Activated CD4-positive, alpha-beta T cell treated with anti-CD3 and anti-CD28 coated beads, Interleukin-2, amount 50 U/mL, for 48 hours (primary cell): Measurements from ENCODE around the gene UTY.
A peak's percentile ranks its signal among the peaks of the same experiment; 100 is the strongest.

Experiments
- DNase-seq, 2 experiments: peaks; one replicate each; pipeline ENCODE4 v3.0.0-alpha.2; 2020

The UTY gene

DNA sequence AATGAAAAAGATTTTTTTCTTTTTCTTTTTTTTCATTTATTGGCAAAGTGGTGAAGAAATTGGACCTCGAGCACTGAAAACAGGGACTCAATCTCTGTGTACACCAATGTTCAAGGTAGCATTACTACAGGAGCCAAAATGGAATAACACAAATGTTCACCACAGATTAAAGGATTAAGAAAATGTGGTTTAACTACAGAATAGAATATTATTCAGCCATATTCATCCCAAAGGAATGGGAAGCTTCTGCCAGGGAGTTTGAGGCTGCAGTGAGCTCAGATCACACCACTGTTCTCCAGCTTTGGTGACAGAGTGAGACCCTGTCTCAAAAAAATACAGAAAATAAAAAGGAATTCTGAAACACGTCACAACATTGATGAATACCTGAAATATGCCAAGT, 81.0 kb downstream of the UTY start:
- no peak for DNase-seq

DNA sequence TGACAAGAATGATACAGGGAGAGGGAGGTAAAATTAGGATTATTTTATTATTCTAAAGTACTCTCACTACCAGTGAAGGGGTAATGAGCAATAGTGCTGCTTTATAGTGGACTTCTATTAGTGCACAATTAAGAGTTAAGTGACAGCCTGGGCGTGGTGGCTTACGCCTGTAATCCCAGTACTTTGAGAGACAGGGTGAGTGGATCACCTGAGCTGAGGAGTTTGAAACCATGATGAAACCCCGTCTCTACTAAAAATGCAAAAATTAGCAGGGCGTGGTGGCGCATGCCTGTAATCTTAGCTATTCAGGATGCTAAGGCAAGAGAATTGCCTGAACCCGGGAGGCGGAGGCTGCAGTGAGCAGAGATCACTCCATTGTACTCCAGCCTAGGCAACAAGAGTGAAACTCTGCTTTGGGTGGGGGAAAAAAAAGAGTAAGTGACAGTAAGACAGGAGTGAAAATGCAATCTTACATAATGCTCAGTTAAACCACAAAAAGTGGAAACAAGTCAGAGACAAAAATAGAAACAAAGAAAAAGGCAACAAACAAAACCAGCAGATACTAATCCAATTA, 98.6 kb downstream of the UTY start:
- DNase-seq = no peak

DNA sequence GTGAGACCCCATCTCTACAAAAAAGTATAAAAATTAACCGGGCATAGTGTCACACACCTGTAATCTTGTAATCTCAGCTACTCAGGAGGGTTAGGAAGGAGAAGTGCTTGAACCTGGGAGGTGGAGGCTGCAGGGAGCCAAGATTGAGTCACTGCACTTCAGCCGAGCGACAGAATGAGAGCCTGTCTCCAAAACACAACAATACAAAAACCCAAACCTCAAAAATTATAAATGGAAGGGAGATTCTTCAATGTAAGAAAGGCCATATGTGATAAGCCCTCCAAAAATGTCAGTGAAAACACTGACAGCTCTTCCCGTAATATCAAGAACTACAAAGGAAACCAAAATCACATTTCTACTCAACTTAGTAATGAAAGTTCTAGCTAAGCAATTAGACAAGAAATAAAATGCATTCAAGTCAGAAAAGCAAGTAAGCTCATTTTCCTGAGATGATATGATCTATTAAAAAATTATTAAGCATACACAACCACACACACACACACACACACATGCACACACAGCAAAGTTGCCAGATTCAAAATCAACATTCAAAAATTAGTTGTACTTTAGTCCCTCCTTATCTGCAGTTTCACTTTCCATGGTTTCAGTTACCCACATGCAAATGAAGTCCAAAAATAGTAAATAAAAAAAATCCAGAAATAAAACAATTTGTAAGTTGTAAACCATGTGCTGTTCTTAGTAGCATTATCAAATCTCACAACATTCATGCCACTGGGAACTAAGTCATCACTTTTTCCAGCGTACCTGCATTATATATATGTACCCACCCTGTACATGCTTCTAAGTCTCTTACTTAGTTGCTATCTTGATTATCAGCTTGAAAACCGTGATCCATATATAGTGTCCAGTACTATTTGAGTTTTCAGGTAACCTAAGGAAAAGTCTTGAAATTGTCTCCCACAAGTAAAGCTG, 108.7 kb downstream of the UTY start:
- DNase-seq = peak; percentile 11 to 12

DNA sequence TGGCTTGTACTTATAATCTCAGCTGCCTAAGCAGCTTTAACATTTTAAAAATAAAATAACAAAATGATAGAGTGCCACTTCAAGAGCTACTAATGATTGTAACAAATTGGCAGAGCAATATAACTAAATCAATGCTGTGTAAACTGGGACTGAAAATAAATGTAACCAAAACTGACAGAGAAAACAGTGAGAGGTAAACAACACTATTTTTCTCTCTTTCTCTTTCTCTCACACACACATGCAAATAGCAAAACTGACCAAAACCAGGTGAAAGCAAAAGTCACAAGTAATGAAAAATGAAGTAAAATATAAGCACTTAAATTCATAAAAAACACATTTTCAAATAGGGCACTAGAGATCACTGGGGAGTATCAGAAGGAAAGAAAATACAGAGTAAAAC, 109.6 kb downstream of the UTY start:
- no peak for DNase-seq

DNA sequence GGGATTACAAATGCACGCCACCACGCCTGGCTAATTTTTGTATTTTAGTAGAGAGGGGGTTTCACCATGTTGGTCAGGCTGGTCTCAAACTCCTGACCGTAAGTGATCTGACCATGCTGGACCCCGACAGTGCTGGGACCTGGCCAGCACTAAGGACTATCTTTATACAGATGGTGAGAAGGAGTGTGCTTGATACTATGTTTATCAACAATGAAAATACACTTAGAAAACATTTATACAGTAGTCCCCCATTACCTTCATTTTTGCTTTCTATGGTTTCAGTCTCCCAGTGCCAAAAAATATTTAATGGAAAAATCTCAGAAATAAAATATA, 111.4 kb downstream of the UTY start:
- DNase-seq = no peak

DNA sequence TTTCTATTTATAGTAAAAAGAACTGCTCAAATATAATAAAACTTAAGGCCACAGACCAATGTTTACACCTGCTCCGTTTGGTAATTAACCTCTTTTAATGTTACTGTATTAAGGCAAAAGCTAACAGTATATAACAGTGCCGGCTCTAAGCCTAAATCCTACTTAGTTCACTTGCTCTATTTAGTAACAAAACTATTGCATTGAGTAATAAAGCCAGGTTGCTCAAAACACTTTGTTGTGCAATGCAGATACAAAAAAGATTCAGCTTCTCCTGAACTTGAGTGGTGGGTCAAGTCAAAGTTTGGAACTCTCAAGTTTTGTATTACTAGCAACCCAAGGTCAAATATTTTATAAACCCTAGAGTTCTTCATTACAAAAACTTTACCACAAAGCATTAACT, 116.2 kb downstream of the UTY start:
- no peak for DNase-seq

DNA sequence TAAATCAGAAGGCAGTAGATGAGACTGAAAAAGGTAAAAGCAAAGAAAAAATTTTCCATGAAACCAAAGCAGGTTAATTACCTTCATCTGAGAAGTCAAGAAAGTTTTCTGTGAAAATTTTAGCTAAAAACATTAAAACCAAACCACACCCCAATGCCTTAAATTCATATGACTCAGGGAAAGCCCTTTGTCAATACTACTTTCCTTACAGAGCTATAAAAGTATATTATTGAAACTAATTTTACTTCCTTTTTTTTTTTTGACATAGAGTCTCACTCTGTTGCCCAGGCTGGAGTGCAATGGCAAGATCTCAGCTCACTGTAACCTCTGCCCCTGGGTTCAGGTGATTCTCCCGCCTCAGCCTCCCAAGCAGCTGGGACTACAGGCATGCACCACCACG, 117.2 kb downstream of the UTY start:
- DNase-seq = no peak

DNA sequence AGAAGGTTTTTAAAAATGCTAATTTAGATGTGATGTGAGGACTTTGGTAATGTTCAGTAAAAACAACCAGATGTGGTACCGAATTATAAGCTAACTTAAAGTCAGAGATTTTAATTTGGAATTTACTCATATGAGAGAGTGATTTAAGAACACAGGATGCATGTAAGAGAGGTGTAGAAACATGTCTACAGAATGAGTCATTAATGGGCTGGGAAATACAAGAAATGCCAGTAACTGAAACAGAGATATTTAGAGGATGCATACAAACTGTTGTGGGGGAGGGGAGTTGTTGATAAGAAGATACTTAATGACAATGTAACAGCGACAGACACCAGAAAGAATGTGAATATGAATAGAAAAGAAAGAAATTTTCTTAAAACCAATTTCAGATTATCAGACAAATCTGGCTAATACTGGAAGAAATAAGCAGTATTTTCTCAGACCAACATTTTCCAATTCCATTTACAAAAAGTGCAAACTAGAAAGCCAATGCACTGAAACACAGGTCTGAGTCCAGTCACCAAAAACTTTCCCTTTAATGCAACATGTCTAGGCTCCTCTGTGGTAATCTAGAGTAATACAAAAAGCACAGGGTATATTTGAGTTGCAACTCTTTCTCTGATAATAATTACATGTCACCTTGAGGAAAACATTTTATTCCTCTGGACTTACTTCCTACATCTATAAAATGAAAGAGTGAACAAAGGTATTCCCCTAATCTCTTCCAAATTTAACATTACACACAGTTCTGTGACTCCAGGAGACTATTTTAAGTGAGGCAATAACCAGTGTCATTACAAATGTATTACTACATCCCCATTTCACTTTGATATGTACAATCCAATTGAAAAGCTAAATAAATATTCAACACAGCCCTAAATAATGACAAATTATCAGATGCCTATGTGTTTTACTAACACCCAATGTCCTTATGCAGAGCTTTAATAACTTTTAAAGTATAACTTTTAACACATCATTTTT, 117.9 kb downstream of the UTY start:
- DNase-seq = no peak

DNA sequence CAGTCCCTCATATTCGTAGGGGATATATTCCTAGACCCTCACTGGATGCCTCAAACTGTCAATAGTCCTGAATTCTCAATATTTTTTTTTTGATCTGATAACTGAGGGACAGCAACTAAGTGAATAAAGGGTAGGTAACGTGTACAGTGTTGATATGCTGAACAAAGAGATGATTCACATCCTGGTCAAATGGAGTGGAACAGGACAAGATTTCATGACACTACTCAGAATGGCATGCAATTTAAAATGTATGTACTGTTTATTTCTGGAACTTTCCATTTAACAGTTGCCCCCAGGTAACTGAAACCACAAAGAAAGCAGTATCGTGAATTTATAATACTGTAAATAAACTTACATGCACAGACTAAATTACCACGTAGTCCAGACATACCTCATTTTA, 128.4 kb downstream of the UTY start:
- no peak for DNase-seq

DNA sequence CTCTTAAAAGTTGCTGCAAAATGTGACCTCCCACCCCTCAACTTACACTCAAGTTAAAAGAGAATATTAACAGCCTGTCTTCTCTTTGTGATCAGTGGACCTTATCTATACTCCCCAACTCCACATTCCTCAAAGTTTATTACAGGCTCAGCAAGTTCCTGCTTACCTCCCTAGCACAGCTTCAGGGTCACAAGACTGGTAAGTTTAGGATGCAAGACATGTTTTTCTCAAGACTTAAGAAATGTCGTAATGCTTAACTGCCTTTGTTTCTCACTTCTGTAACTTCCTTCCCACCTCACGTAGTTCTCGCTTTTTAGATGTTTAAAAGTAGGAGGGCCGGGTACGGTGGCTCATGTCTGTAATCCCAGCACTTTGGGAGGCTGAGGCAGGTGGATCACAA, 132.7 kb downstream of the UTY start:
- no peak for DNase-seq

DNA sequence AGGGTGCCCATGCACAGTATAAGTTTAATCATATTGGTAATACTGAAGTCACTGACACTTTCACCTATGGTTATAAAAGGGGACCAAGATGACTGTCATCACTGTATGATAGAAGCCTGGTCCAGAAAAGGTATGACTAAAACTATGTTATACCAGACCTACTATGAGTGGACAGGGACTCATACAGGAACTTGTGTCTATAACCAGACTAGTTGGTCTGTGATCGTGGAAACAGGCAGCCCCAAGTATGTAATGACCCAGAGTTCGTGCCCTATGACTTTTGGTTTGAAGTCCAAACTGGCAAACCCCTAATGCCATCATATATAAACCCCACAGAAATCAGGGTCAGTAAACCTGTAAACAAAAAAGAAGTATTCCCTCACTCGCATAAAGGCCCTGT, 134.3 kb downstream of the UTY start:
- DNase-seq = no peak

DNA sequence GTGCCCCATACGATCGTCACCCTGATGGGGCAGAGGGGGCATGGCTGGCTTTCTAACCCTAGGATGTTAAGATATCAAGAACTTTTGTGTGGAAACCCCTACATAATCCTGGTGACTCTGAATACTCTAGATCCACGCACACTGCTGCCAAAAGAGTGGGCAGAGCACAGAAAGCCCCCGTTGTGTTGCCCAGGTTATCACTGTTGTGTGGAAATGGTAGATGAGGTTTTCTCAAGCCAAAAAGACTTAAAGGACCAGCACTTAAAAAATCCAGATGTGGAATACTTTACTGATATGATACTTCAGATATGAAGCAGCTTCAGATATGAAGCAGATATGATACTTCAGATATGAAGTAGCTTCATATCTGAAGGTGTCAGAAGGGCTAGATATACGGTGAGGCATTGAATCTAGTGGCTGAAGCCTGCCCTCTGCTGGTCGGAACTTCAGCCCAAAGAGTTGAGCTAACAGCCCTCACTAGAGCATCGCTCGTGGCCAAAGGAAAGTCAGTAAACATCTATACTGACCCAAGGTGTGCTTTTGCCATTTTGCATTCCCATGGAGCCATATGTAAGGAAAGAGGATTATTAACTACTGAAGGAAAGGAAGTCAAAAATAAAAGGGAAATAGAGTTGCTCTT, 136.4 kb downstream of the UTY start:
- peak; percentile 66 to 73 for DNase-seq

DNA sequence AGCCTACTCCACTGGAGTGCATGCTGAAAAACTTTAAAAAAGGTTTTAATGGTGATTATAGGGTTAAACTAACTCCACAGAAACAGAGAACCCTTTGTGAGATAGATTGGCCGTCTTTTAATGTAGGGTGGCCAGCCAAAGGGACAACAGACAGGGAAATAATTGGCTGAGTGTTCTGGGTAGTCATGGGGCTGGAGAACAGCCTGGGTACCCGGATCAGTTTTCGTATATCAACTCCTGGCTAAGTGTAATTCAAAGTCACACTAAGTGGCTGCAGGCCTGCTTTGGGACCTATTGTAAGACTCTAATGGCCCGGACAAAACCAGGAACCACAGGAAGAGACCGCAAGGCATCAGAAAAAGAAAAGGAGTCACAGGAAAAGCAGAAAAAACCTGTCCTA, 139.9 kb downstream of the UTY start:
- no peak for DNase-seq

DNA sequence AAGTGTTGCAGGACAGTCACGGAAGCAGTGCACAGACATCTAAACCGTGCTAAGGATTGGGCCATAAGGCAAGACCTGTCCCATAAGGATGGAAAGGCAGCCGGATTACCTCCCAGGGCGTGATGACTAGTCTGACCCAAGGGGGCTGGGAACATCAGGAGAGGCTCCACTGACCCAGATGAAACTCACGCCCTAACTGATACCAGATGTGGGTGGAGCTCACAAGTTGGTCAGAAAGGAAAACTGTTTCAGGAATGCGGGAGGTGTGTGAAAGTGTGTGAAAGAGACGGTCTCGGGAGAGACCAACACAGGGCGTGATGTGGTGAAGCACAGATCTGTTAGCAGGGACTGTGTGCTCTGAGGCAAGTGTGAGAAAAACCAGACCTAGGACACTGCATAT, 140.5 kb downstream of the UTY start:
- DNase-seq = no peak

DNA sequence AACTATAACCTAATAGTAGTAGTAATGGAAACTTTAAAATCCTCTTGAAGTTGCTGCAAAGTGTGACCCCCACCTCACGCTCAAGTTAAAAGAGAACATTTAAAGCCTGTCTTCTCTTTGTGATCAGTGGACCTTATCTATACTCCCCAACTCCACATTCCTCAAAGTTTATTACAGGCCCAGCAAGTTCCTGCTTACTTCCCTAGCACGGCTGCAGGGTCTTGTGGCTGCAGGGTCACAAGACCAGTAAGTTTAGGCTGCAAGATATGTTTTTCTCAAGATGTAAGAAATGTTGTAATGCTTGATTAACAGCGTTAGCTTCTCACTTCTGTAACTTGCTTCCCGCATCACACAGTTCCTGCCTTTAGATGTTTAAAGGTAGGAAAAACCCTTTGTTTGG, 141.1 kb downstream of the UTY start:
- DNase-seq = no peak

DNA sequence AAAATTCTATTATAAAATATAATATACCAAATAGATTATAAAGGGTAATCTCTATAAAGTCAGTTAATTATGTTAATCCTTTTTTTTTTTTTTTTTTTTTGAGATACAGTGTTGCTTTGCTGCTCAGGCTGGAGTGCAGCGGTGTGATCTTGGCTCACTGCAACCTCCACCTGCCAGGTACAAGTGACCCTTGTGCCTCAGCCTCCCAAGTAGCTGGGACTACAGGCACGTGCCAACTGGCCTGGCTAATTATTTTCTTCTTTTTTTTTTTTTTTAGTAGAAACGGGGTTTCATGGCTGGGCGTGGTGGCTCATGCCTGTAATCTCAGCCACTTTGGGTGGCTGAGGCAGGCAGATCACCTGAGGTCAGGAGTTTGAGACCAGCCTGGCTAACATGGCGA, 141.9 kb downstream of the UTY start:
- DNase-seq = no peak

DNA sequence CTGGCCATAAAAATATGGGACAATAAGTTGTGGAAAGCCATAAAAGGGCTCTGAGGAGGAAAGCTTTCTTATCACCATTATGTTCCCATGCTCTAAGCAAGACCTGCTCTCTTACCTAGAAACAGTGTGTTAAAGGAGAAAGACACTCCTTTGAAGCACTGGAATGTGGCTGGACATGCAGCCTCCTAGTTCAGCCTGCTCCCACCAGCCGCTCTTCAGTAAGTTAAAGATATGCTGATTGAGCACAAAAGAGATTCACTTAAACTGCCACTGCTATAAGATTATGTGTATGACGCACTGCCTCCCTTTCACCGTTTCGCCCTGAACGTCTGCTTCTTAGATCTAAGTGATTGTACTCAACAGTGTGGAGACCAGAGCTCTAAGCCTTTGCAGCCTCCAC, 146.0 kb downstream of the UTY start:
- no peak for DNase-seq

DNA sequence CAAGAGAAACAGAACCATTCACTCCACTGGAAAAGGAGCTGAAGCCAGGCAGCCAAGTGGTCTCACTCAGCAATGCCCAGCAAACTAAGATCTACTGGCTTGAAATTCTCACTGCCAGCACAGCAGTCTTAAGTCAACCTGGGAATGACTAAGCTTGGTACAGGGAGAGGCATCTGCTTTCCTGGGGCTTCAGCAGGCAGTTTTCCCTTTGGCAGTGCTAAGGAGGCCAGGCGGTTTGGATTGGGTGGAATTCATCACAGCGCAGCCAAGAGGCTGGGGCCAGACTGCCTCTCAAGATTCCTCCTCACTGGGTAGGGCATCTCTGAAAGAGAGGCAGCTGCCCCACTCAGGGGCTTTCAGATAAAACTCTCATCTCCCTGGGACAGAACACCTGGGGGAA, 149.2 kb downstream of the UTY start:
- no peak for DNase-seq

DNA sequence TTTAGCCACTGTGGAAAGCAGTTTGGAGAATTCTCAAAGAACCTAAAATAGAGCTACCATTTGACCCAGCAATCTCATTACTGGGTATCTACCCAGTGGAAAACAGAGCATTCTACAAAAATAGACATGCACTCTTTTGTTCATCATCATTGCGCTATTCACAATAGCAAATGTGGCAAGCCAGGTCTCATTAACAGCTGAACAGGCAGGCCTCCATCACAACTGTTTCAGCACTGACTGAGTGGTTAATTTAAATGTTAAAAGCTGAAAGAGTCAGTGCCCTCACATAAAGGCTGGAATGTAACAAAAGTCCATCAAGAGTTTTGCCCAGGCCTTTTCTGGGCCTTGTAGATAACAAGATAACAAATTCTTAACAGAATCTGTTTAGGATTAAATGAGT, 166.9 kb downstream of the UTY start:
- DNase-seq = no peak

DNA sequence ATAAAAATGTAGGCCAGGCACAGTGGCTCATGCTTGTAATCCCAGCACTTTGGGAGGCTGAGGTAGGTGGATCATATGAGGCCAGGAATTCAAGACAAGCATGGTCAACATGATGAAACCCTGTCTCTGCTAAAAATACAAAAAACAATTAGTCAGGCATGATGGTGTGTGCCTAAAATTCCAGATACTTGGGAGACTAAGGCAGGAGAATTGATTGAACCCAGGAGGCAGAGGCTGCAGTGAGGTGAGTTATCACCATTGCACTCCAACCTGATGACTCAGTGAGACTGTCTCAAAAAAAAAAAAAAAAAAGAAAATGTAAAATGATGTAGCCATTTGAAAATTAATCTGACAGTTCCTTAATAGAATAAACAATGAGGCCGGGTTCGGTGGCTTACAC, 171.9 kb downstream of the UTY start:
- no peak for DNase-seq

DNA sequence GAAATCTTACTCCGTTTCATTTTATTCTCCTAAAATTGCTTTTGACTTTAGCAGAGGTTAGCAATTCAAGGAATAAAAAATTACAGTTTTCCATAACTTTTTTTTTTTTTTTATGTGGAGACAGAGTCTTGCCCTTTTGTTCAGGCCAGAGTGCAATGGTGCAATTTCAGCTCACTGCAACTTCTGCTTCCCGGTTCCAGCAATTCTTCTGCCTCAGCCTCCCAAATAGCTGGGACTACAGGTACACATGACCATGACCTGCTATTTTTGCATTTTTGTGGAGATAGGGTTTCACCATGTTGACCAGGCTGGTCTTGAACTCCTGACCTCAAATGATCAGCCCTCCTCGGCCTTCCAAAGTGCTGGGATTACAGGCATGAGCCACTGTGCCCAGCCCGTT, 179.0 kb downstream of the UTY start:
- DNase-seq = no peak

DNA sequence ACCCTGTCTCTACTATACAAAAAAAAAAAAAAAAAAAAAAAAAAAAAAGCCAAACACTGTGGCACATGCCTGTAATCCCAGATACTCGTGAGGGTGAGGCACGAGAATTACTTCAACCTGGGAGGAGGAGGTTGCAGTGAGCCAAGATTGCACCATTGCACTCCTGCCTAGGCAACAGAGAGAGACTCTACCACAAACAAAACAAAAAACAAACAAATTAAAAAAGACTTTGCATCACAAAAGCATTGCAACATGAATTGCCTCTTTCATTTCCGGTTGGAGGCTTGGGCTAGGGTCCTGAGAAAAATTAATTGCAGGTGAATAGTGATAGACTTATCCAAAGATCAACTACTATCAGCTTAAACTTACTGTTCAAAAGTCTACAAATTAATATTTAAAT, 180.4 kb downstream of the UTY start:
- no peak for DNase-seq

DNA sequence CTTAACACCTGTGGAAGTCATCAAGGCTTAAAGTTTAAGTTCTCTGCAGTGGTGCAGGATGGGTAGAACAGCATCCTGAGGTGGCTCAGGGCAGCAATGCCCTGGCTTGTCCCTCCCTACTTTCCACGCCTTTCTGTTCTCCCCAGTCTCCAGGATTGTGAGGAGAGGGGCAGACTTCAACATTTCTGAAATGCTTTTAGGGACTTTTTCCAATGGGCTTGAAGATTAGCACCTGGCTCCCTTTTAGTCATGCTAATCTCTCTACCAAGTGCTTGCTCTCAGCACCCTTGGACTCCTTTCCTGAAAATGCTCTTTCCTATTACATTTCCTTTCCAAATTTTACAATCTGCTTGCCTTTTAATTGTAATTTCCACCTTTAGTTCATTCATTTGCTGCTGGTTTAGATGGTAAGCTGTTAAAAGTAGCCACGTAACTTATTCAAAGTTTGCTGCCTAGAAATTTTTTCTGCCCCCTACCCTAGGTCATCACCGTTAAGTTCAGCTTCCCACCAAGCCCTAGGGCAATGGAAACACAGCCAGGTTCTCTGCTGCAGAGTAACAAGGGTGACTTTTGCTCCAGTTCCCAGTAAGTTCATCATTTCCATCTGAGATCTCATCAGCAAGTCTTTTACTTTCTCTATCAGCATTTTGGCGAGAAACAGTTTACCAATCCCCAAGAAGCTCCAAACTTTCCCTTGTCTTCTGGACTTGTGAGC, 183.5 kb downstream of the UTY start:
- DNase-seq = no peak
